Neural crest cell (in vitro differentiated cells): Measurements from ENCODE around the gene SGTA. TPM values are rescaled to one million over a fixed set of nuclear protein-coding genes. Genes with fewer than 3 reads are reported as not detected.

ENCODE experiments used
- DNase-seq: peaks from one replicate; pipeline ENCODE4 v3.0.0; 2021; ENCODE audit warnings: low read depth, mixed read lengths, low spot score
- H3K27ac Mint-ChIP-seq: one replicate; pipeline ENCODE4 v1.8.0; 2021; ENCODE audit warnings: mild to moderate bottlenecking, mixed read lengths; ENCODE audit not compliant: unreplicated experiment
- H3K27me3 Mint-ChIP-seq: 2 replicates; pipeline ENCODE4 v1.8.0; 2021; ENCODE audit warnings: low read depth, mild to moderate bottlenecking, mixed read lengths
- H3K36me3 Mint-ChIP-seq: 2 replicates; pipeline ENCODE4 v1.8.0; 2021; ENCODE audit warnings: low read depth, mild to moderate bottlenecking, mixed read lengths
- H3K4me1 Mint-ChIP-seq: 2 replicates; pipeline ENCODE4 v1.8.0; 2021; ENCODE audit warnings: mixed read lengths
- H3K4me3 Mint-ChIP-seq: one replicate; pipeline ENCODE4 v1.8.0; 2021; ENCODE audit warnings: mild to moderate bottlenecking, mixed read lengths
- H3K9me3 Mint-ChIP-seq: 2 replicates; pipeline ENCODE4 v1.8.0; 2021; ENCODE audit warnings: mixed read lengths
- CTCF ChIP-seq: fragments of 200-600 bp; sonication (generic); conservative IDR thresholded peaks from 2 replicates; pipeline ENCODE4 v1.5.0; 2021; ENCODE audit warnings: antibody characterized with exemption, mild to moderate bottlenecking
- total RNA-seq: library from RNA; stranded (reverse); gene quantifications from 2 replicates; pipeline ENCODE4 v1.2.1, GENCODE V29; 2021

SGTA gene
- total RNA-seq, 1 donor from 2014 or later: 89.9 TPM

GRCh38 chr19:2768365-2769132 is 14.5 kb downstream of the SGTA start:
- no peaks in the 10 kb centered on the region for H3K9me3 Mint-ChIP-seq
- H3K27ac Mint-ChIP-seq: no peak overlapping the region
- no peaks in the 10 kb centered on the region for H3K27me3 Mint-ChIP-seq
- TF ChIP-seq CTCF: no peak
- no peak for DNase-seq
- no peak overlapping the region for H3K4me3 Mint-ChIP-seq
- no peaks in the 10 kb centered on the region for H3K36me3 Mint-ChIP-seq
- H3K4me1 Mint-ChIP-seq: no peaks in the 10 kb centered on the region

GRCh38 chr19:2767688-2768087 is 15.4 kb downstream of the SGTA start:
- no peaks in the 10 kb centered on the region for H3K4me1 Mint-ChIP-seq
- no peaks in the 10 kb centered on the region for H3K36me3 Mint-ChIP-seq
- H3K27ac Mint-ChIP-seq: no peak overlapping the region
- TF ChIP-seq CTCF: no peak
- H3K4me3 Mint-ChIP-seq: no peak overlapping the region
- no peaks in the 10 kb centered on the region for H3K9me3 Mint-ChIP-seq
- H3K27me3 Mint-ChIP-seq: no peaks in the 10 kb centered on the region
- no peak for DNase-seq

- no peak overlapping the region for H3K27ac Mint-ChIP-seq
Measured at GRCh38 chr19:2766594-2767372, 16.3 kb downstream of the SGTA start.

GRCh38 chr19:2765376-2765775 is 17.7 kb downstream of the SGTA start:
- Mint-ChIP-seq H3K27me3 (no peaks in the 10 kb centered on the region), H3K4me3 (no peak overlapping the region), H3K9me3 (no peaks in the 10 kb centered on the region), H3K4me1 (no peaks in the 10 kb centered on the region), H3K27ac (no peak overlapping the region), H3K36me3 (no peaks in the 10 kb centered on the region)
- no peak for TF ChIP-seq CTCF
- no peak for DNase-seq

More at GRCh38 chr19:2766594-2767372, 16.3 kb downstream of the SGTA start:
- TF ChIP-seq CTCF: no peak
- Mint-ChIP-seq H3K9me3 (no peaks in the 10 kb centered on the region), H3K27me3 (no peaks in the 10 kb centered on the region), H3K4me3 (no peak overlapping the region), H3K36me3 (no peaks in the 10 kb centered on the region), H3K4me1 (no peaks in the 10 kb centered on the region)
- DNase-seq: no peak

GRCh38 chr19:2764945-2765344 is 18.1 kb downstream of the SGTA start:
- DNase-seq: no peak
- no peak for TF ChIP-seq CTCF
- Mint-ChIP-seq H3K36me3 (no peaks in the 10 kb centered on the region), H3K27ac (no peak overlapping the region), H3K4me1 (no peaks in the 10 kb centered on the region), H3K9me3 (no peaks in the 10 kb centered on the region), H3K27me3 (no peaks in the 10 kb centered on the region), H3K4me3 (no peak overlapping the region)
